ENCODE results near the gene KIRREL3.
A peak's percentile ranks its signal among the peaks of the same experiment; 100 is the strongest.

Gene KIRREL3

DNA sequence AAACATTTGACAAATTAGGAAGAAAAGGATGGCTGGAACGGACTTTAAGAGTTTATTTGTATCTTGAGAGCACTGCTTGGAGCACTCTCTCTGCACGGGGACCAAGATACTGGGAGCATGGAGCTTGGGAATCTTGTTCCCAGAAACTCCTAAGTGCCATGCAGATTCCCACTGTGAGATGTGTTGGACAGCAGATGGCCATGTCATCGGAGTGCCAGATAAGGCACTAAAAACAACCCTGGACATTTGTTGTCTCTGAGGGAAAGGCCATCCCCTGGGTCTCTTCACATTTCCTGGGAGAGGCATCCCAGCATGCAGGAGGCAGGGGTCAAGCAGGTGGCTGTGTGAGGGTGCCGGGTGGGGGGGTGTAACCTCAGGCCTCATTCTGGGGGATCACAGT lies 2.9 kb downstream of the KIRREL3 start:
- H3K36me3 ChIP-seq (ENCODE audit: insufficient read depth, low read length): no peaks in the 10 kb centered on the region
- H3K79me2 ChIP-seq (ENCODE audit: control insufficient read depth, insufficient read depth, low read length, unreplicated experiment): peaks cover 41% of the 10 kb centered on the region
- H3K4me1 ChIP-seq (ENCODE audit: control insufficient read depth, insufficient read depth, low read length, unreplicated experiment): peaks cover 55% of the 10 kb centered on the region
- H2AFZ ChIP-seq (ENCODE audit: low read length, unreplicated experiment): no peak overlapping the region
- H3K27me3 ChIP-seq (ENCODE audit: insufficient read depth, low read length): peaks cover 17% of the 10 kb centered on the region
- H3K27ac ChIP-seq (ENCODE audit: low read depth, low read length): no peak overlapping the region
- H3K4me3 ChIP-seq (ENCODE audit: low read depth, low read length): no peak overlapping the region

DNA sequence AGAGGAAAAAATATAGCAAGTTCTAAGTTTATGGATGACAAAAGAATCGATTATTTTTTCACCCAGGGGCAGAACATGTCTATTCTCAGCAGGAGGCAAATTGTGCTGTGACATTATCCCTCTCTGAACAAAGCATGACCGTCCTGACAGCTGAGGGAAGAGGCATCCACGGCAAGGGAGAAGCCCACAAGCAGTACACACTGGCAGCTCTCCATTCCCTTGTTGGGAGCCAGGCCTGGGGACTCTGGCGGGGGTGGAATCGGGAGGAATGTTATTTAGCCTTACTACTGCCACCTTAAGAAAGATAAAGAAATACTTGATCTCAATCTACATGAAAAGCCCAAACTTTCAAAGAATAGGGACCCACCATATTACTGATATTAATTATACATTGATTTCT lies 3.4 kb downstream of the KIRREL3 start:
- H3K4me3 ChIP-seq (ENCODE audit: low read depth, low read length): no peak overlapping the region
- no peaks in the 10 kb centered on the region for H3K36me3 ChIP-seq (ENCODE audit: insufficient read depth, low read length)
- no peak overlapping the region for H3K27ac ChIP-seq (ENCODE audit: low read depth, low read length)
- H3K27me3 ChIP-seq (ENCODE audit: insufficient read depth, low read length): peaks cover 14% of the 10 kb centered on the region
- H3K79me2 ChIP-seq (ENCODE audit: control insufficient read depth, insufficient read depth, low read length, unreplicated experiment): peaks cover 41% of the 10 kb centered on the region
- H2AFZ ChIP-seq (ENCODE audit: low read length, unreplicated experiment): no peak overlapping the region
- peaks cover 58% of the 10 kb centered on the region for H3K4me1 ChIP-seq (ENCODE audit: control insufficient read depth, insufficient read depth, low read length, unreplicated experiment)

DNA sequence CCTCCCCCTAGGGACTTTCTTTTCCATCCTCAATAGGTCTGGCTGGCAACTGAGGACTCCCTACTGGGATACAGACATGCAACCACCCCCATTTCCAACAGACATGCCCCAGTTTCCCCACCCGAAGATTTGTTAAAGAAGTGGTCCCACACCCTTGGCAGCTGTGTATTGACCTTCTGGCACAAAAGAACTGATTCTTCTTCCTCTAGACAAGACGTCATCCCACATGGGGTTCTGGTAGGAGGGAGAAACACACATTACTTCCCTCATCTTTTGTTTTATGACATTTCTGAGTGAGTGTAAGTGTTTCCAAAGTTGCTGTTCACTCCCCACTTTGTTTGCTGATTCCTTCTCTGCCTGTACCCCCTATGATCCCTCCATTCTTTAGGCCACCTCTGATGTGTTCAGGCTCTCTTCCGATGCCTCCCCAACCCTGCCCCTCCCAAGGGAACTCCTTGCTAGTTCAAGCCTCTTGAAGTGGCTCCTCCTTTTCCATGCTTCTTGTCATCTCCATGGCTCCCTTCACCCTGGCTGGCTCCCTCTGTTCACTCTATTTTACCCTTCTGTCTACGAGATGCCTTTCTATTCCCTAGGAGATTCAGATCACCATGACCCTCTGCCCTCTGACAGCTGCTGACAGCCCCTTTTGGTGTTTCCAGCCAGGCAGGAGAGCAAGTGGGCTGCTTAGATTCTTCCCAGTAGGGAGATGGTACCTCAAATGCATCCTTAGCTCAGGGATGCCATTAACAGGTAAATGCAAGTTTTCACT lies 4.3 kb downstream of the KIRREL3 start:
- peaks cover 4% of the 10 kb centered on the region; the same call in 1 of the 2 replicates for H3K27me3 ChIP-seq (ENCODE audit: insufficient read depth, low read length)
- H3K4me1 ChIP-seq (ENCODE audit: control insufficient read depth, insufficient read depth, low read length, unreplicated experiment): peaks cover 55% of the 10 kb centered on the region
- peaks cover 38% of the 10 kb centered on the region for H3K79me2 ChIP-seq (ENCODE audit: control insufficient read depth, insufficient read depth, low read length, unreplicated experiment)
- no peak overlapping the region for H2AFZ ChIP-seq (ENCODE audit: low read length, unreplicated experiment)
- no peaks in the 10 kb centered on the region for H3K36me3 ChIP-seq (ENCODE audit: insufficient read depth, low read length)
- H3K27ac ChIP-seq (ENCODE audit: low read depth, low read length): no peak overlapping the region
- H3K4me3 ChIP-seq (ENCODE audit: low read depth, low read length): no peak overlapping the region

DNA sequence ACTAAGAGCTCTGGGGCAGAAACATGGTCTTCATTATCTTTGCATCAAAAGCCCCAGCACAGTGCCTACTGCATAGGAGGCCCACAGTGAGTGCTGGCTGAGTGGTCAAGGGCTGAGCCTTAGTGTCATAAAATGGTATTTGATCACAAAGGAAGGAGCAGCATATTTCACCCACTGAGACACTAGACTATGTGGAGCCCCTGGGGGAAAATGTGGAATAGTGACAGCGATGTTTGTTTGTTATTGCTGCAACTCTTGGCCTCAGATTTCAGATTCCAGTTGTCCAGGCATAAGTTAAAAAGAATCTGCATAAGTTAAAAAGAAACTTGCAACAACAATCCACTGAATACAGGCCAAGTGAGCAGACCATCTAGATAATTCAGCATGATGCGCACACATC lies 7.0 kb downstream of the KIRREL3 start:
- peaks cover 31% of the 10 kb centered on the region for H3K79me2 ChIP-seq (ENCODE audit: control insufficient read depth, insufficient read depth, low read length, unreplicated experiment)
- H3K27me3 ChIP-seq (ENCODE audit: insufficient read depth, low read length): no peaks in the 10 kb centered on the region
- H3K4me1 ChIP-seq (ENCODE audit: control insufficient read depth, insufficient read depth, low read length, unreplicated experiment): peaks cover 53% of the 10 kb centered on the region
- peak overlapping the region; percentile 60; the same call in 1 of the 2 replicates for H3K4me3 ChIP-seq (ENCODE audit: low read depth, low read length)
- no peaks in the 10 kb centered on the region for H3K36me3 ChIP-seq (ENCODE audit: insufficient read depth, low read length)
- peak overlapping the region; percentile 99 for H3K27ac ChIP-seq (ENCODE audit: low read depth, low read length)
- no peak overlapping the region for H2AFZ ChIP-seq (ENCODE audit: low read length, unreplicated experiment)

GRCh38 chr11:126992804-126993111 lies 7.8 kb downstream of the KIRREL3 start:
- Histone ChIP-seq H3K27ac (ENCODE audit: low read depth, low read length) (peak overlapping the region; percentile 99), H3K27me3 (ENCODE audit: insufficient read depth, low read length) (no peaks in the 10 kb centered on the region), H3K36me3 (ENCODE audit: insufficient read depth, low read length) (no peaks in the 10 kb centered on the region), H2AFZ (ENCODE audit: low read length, unreplicated experiment) (no peak overlapping the region), H3K4me1 (ENCODE audit: control insufficient read depth, insufficient read depth, low read length, unreplicated experiment) (peaks cover 51% of the 10 kb centered on the region), H3K79me2 (ENCODE audit: control insufficient read depth, insufficient read depth, low read length, unreplicated experiment) (peaks cover 23% of the 10 kb centered on the region), H3K4me3 (ENCODE audit: low read depth, low read length) (peak overlapping the region; percentile 60)

GRCh38 chr11:126992065-126992803 lies 8.3 kb downstream of the KIRREL3 start:
- no peaks in the 10 kb centered on the region for H3K36me3 ChIP-seq (ENCODE audit: insufficient read depth, low read length)
- peak overlapping the region; percentile 62 for H3K4me3 ChIP-seq (ENCODE audit: low read depth, low read length)
- H2AFZ ChIP-seq (ENCODE audit: low read length, unreplicated experiment): no peak overlapping the region
- H3K27me3 ChIP-seq (ENCODE audit: insufficient read depth, low read length): no peaks in the 10 kb centered on the region
- H3K4me1 ChIP-seq (ENCODE audit: control insufficient read depth, insufficient read depth, low read length, unreplicated experiment): peaks cover 45% of the 10 kb centered on the region
- peaks cover 20% of the 10 kb centered on the region for H3K79me2 ChIP-seq (ENCODE audit: control insufficient read depth, insufficient read depth, low read length, unreplicated experiment)
- peak overlapping the region; percentile 99 for H3K27ac ChIP-seq (ENCODE audit: low read depth, low read length)

DNA sequence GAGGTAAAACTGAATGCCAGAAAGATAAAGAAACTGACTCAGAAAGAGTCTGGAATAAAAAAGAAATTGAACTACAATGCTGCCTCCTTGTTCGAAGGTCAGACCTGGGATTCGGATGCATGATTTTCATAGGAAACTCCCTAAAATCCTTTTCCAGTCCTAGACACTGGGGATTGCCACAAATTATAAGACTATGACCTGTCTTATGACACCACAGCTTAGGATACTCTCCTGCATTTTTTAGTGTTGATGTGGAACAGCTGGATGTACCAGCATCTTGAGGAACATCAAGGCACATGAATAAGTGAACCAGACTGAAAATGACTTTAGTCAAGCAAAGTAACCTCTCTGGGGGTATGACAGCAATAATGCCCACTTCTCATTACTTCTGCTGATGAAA lies 9.0 kb downstream of the KIRREL3 start:
- H2AFZ ChIP-seq (ENCODE audit: low read length, unreplicated experiment): no peak overlapping the region
- peak overlapping the region; percentile 62 for H3K4me3 ChIP-seq (ENCODE audit: low read depth, low read length)
- peak overlapping the region; percentile 99 for H3K27ac ChIP-seq (ENCODE audit: low read depth, low read length)

GRCh38 chr11:126990716-126991480 lies 9.7 kb downstream of the KIRREL3 start:
- Histone ChIP-seq H3K27me3 (ENCODE audit: insufficient read depth, low read length) (no peaks in the 10 kb centered on the region), H3K79me2 (ENCODE audit: control insufficient read depth, insufficient read depth, low read length, unreplicated experiment) (peaks cover 9% of the 10 kb centered on the region), H3K27ac (ENCODE audit: low read depth, low read length) (peak overlapping the region; percentile 99), H3K4me3 (ENCODE audit: low read depth, low read length) (peak overlapping the region; percentile 43; the same call in 1 of the 2 replicates), H3K36me3 (ENCODE audit: insufficient read depth, low read length) (no peaks in the 10 kb centered on the region), H3K4me1 (ENCODE audit: control insufficient read depth, insufficient read depth, low read length, unreplicated experiment) (peaks cover 39% of the 10 kb centered on the region), H2AFZ (ENCODE audit: low read length, unreplicated experiment) (peak overlapping the region; percentile 68)

More for the DNA sequence above, 9.0 kb downstream of the KIRREL3 start:
- H3K79me2 ChIP-seq (ENCODE audit: control insufficient read depth, insufficient read depth, low read length, unreplicated experiment): peaks cover 14% of the 10 kb centered on the region
- peaks cover 39% of the 10 kb centered on the region for H3K4me1 ChIP-seq (ENCODE audit: control insufficient read depth, insufficient read depth, low read length, unreplicated experiment)
- no peaks in the 10 kb centered on the region for H3K36me3 ChIP-seq (ENCODE audit: insufficient read depth, low read length)
- no peaks in the 10 kb centered on the region for H3K27me3 ChIP-seq (ENCODE audit: insufficient read depth, low read length)

DNA sequence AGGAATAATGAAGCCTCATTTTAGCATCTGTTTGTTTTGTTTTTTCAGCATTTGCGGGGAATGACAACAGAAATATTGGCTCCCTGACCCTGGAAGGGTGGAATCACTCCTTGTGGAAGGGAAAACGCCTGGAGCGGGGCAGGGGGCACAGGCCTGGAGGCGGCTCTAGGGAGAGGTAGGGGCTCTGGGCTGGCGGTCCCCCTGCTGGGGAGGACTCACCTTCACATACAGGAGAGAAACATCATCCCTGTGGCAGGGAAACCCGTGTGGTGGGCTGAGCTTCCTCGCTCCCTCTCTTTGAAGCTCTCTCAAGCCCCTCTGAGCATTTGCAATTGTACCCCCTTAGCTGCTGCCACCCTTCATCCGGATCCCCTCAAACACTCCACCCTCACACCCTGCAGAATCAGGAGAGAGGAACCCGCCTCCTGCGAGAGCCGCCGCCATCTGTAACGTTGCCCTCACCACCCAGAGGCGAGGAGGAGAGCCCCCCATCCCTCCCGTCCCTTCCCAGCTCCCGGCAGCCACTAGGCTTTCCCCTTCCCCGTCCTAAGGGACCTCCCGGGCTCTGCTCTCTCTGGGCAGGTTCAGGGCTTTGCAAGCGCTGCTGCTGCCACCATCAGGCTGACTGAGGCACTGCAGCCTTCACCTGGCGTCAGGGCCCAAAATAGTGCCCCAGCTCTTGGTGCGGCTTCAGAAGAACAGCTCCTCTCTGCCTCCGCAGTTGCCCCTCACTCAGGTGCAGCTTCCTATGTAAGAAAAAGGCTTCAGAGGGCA lies 10.4 kb downstream of the KIRREL3 start:
- H2AFZ ChIP-seq (ENCODE audit: low read length, unreplicated experiment): peak overlapping the region; percentile 55
- peaks cover 7% of the 10 kb centered on the region for H3K79me2 ChIP-seq (ENCODE audit: control insufficient read depth, insufficient read depth, low read length, unreplicated experiment)
- H3K4me3 ChIP-seq (ENCODE audit: low read depth, low read length): peak overlapping the region; percentile 43; the same call in 1 of the 2 replicates
- H3K27ac ChIP-seq (ENCODE audit: low read depth, low read length): peak overlapping the region; percentile 99
- H3K27me3 ChIP-seq (ENCODE audit: insufficient read depth, low read length): no peaks in the 10 kb centered on the region
- H3K36me3 ChIP-seq (ENCODE audit: insufficient read depth, low read length): no peaks in the 10 kb centered on the region
- H3K4me1 ChIP-seq (ENCODE audit: control insufficient read depth, insufficient read depth, low read length, unreplicated experiment): peaks cover 39% of the 10 kb centered on the region

GRCh38 chr11:126988655-126989054 lies 11.9 kb downstream of the KIRREL3 start:
- Histone ChIP-seq H3K4me1 (ENCODE audit: control insufficient read depth, insufficient read depth, low read length, unreplicated experiment) (peaks cover 29% of the 10 kb centered on the region), H3K4me3 (ENCODE audit: low read depth, low read length) (no peak overlapping the region), H3K27ac (ENCODE audit: low read depth, low read length) (no peak overlapping the region), H3K79me2 (ENCODE audit: control insufficient read depth, insufficient read depth, low read length, unreplicated experiment) (peaks cover 7% of the 10 kb centered on the region), H2AFZ (ENCODE audit: low read length, unreplicated experiment) (no peak overlapping the region), H3K27me3 (ENCODE audit: insufficient read depth, low read length) (no peaks in the 10 kb centered on the region), H3K36me3 (ENCODE audit: insufficient read depth, low read length) (no peaks in the 10 kb centered on the region)

Data from ACC112 (cell line).